HEK293 (cell line): ENCODE measurements around the gene CACNA2D1.

Source experiments
- CTCF ChIA-PET: fragments of 350-600 bp; formaldehyde crosslinking; extraction: SDS; loops from one replicate; lab custom pipeline; 2021; ENCODE audit warnings: antibody characterized with exemption; lab: Yijun Ruan, JAX
- POLR2A ChIA-PET: fragments of 300-600 bp; formaldehyde crosslinking; extraction: SDS; loops from one replicate; lab custom pipeline; 2020; ENCODE audit warnings: antibody characterized with exemption, inconsistent platforms; lab: Yijun Ruan, JAX
- H3K27ac ChIP-seq: fragments of 200-500 bp; sonication (Bioruptor generic); 2 replicates; pipeline ENCODE4 v1.5.1; 2014; ENCODE audit warnings: low read depth, low read length, control low read depth, inconsistent platforms; ENCODE audit errors: extremely low read depth
- H3K36me3 ChIP-seq, 2 experiments: fragments of 200-500 bp in 1 of 2; sonication (Bioruptor generic) in 1 of 2; 1 replicate in 1 of 2; 2 replicates in 1 of 2; pipeline ENCODE4 v1.5.1; 2014 to 2017; ENCODE audit warnings: inconsistent platforms in 2 of 2, low read length in 2 of 2; ENCODE audit not compliant: control insufficient read depth in 2 of 2, insufficient read depth in 1 of 2
- H3K4me1 ChIP-seq: fragments of 200-500 bp; sonication (Bioruptor generic); 2 replicates; pipeline ENCODE4 v1.5.1; 2014; ENCODE audit warnings: mild to moderate bottlenecking, low read length, inconsistent platforms; ENCODE audit not compliant: control insufficient read depth, insufficient read depth
- H3K4me3 ChIP-seq: 2 replicates; pipeline ENCODE4 v1.5.1; 2011; ENCODE audit warnings: low read depth, mild to moderate bottlenecking, control low read depth, low read length, moderate library complexity
- H3K9me3 ChIP-seq: fragments of 200-500 bp; sonication (Bioruptor generic); 2 replicates; pipeline ENCODE4 v1.5.1; 2014; ENCODE audit warnings: low read depth, low read length, inconsistent platforms; ENCODE audit not compliant: control insufficient read depth, insufficient read depth
- FEZF1 ChIP-seq: fragments of 450-650 bp; formaldehyde crosslinking; IDR thresholded peaks from 2 replicates; pipeline ENCODE4 v1.5.1; 2016; ENCODE audit warnings: missing biosample characterization, missing genetic modification characterization
- IKZF3 ChIP-seq: fragments of 450-650 bp; IDR thresholded peaks from 2 replicates; pipeline ENCODE4 v1.5.0; 2018; ENCODE audit warnings: missing biosample characterization, mild to moderate bottlenecking, missing genetic modification characterization, moderate library complexity
- KLF1 ChIP-seq: fragments of 450-650 bp; formaldehyde crosslinking; IDR thresholded peaks from 2 replicates; pipeline ENCODE4 v1.5.1; 2016; ENCODE audit warnings: missing biosample characterization, missing genetic modification characterization
- KLF16 ChIP-seq: fragments of 450-650 bp; formaldehyde crosslinking; IDR thresholded peaks from 2 replicates; pipeline ENCODE4 v1.5.1; 2017; ENCODE audit warnings: missing biosample characterization, missing genetic modification characterization
- SCRT1 ChIP-seq: fragments of 450-650 bp; formaldehyde crosslinking; IDR thresholded peaks from 2 replicates; pipeline ENCODE4 v1.5.1; 2016; ENCODE audit warnings: missing biosample characterization, missing genetic modification characterization, borderline replicate concordance
- SCRT2 ChIP-seq: fragments of 450-650 bp; formaldehyde crosslinking; IDR thresholded peaks from 2 replicates; pipeline ENCODE4 v1.5.1; 2016; ENCODE audit warnings: missing biosample characterization, missing genetic modification characterization
- SP7 ChIP-seq: fragments of 450-650 bp; formaldehyde crosslinking; IDR thresholded peaks from 2 replicates; pipeline ENCODE4 v1.5.1; 2016; ENCODE audit warnings: missing biosample characterization, missing genetic modification characterization
- YY1 ChIP-seq: fragments of 450-650 bp; formaldehyde crosslinking; IDR thresholded peaks from 2 replicates; pipeline ENCODE4 v1.5.1; 2018; ENCODE audit warnings: missing biosample characterization, missing genetic modification characterization
- ZEB2 ChIP-seq: fragments of 450-650 bp; formaldehyde crosslinking; IDR thresholded peaks from 2 replicates; pipeline ENCODE4 v1.5.1; 2016; ENCODE audit warnings: missing biosample characterization, missing genetic modification characterization
- ZIC2 ChIP-seq: fragments of 450-650 bp; formaldehyde crosslinking; IDR thresholded peaks from 2 replicates; pipeline ENCODE4 v1.5.1; 2016; ENCODE audit warnings: missing biosample characterization, missing genetic modification characterization
- ZNF292 ChIP-seq: fragments of 450-650 bp; formaldehyde crosslinking; IDR thresholded peaks from 2 replicates; pipeline ENCODE4 v1.5.1; 2016; ENCODE audit warnings: low read depth, missing biosample characterization, missing genetic modification characterization, borderline replicate concordance
- ZNF473 ChIP-seq: fragments of 450-650 bp; formaldehyde crosslinking; IDR thresholded peaks from 2 replicates; pipeline ENCODE4 v1.5.1; 2017; ENCODE audit warnings: missing biosample characterization, missing genetic modification characterization
- ZNF544 ChIP-seq: fragments of 450-650 bp; formaldehyde crosslinking; IDR thresholded peaks from 2 replicates; pipeline ENCODE4 v1.5.0; 2017; ENCODE audit warnings: missing biosample characterization, missing genetic modification characterization
- ZNF621 ChIP-seq: fragments of 450-650 bp; formaldehyde crosslinking; IDR thresholded peaks from 2 replicates; pipeline ENCODE4 v1.5.1; 2017; ENCODE audit warnings: missing biosample characterization, missing genetic modification characterization
- ZNF660 ChIP-seq: fragments of 450-650 bp; IDR thresholded peaks from 2 replicates; pipeline ENCODE4 v1.5.1; 2018; ENCODE audit warnings: missing biosample characterization, mild to moderate bottlenecking, missing genetic modification characterization
- ZNF768 ChIP-seq: fragments of 450-650 bp; formaldehyde crosslinking; IDR thresholded peaks from 2 replicates; pipeline ENCODE4 v1.5.1; 2018; ENCODE audit warnings: missing biosample characterization, mild to moderate bottlenecking, missing genetic modification characterization
- ZNF843 ChIP-seq: fragments of 450-650 bp; formaldehyde crosslinking; IDR thresholded peaks from 2 replicates; pipeline ENCODE4 v1.5.1; 2016; ENCODE audit warnings: missing biosample characterization, missing genetic modification characterization
- TF ChIP-seq, protein P1 (sequence below): fragments of 450-650 bp; IDR thresholded peaks from 2 replicates; pipeline ENCODE4 v1.5.1; 2018; ENCODE audit warnings: missing biosample characterization, mild to moderate bottlenecking, missing genetic modification characterization
- TF ChIP-seq, protein P2 (sequence below): fragments of 450-650 bp; formaldehyde crosslinking; IDR thresholded peaks from 2 replicates; pipeline ENCODE4 v1.5.1; 2016; ENCODE audit warnings: missing biosample characterization, missing genetic modification characterization
- TF ChIP-seq, protein P3 (sequence below): fragments of 450-650 bp; formaldehyde crosslinking; IDR thresholded peaks from 2 replicates; pipeline ENCODE4 v1.5.1; 2017; ENCODE audit warnings: missing biosample characterization, missing genetic modification characterization

The CACNA2D1 gene

DNA sequence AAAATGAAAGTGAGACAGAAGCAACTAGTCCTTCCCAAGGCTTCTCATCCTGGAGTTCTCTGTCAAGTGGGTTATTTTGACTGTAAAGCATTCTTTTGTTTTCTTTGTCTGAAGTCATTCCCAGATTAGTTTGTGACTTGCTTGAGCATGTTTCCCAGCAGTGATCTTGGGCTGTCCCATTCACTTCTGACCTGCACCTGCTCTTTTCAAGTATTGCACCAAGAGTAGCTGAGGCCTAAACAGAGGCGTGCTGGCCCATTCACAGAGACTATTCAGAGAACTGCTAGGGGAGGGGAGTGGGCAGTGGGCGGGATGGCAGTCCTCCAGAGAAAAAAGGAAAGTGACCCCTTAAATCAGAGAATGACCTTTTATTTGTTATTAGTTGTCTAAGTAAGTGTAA lies 61.3 kb downstream of the CACNA2D1 start:
- TF ChIP-seq, protein P1, sequence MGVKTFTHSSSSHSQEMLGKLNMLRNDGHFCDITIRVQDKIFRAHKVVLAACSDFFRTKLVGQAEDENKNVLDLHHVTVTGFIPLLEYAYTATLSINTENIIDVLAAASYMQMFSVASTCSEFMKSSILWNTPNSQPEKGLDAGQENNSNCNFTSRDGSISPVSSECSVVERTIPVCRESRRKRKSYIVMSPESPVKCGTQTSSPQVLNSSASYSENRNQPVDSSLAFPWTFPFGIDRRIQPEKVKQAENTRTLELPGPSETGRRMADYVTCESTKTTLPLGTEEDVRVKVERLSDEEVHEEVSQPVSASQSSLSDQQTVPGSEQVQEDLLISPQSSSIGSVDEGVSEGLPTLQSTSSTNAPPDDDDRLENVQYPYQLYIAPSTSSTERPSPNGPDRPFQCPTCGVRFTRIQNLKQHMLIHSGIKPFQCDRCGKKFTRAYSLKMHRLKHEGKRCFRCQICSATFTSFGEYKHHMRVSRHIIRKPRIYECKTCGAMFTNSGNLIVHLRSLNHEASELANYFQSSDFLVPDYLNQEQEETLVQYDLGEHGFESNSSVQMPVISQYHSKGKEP (tag by site-specific recombination): peak; percentile 30; the same call in 1 of the 2 replicates
- TF ChIP-seq ZNF544 (tag by site-specific recombination): no peak
- no peak for TF ChIP-seq ZNF621
- TF ChIP-seq KLF1: no peak
- no peak for TF ChIP-seq KLF16 (tag by site-specific recombination)
- TF ChIP-seq SCRT1 (tag by site-specific recombination): 0 out of 2 replicates have a peak, but pooled peaks have one; percentile 27
- TF ChIP-seq, protein P2, sequence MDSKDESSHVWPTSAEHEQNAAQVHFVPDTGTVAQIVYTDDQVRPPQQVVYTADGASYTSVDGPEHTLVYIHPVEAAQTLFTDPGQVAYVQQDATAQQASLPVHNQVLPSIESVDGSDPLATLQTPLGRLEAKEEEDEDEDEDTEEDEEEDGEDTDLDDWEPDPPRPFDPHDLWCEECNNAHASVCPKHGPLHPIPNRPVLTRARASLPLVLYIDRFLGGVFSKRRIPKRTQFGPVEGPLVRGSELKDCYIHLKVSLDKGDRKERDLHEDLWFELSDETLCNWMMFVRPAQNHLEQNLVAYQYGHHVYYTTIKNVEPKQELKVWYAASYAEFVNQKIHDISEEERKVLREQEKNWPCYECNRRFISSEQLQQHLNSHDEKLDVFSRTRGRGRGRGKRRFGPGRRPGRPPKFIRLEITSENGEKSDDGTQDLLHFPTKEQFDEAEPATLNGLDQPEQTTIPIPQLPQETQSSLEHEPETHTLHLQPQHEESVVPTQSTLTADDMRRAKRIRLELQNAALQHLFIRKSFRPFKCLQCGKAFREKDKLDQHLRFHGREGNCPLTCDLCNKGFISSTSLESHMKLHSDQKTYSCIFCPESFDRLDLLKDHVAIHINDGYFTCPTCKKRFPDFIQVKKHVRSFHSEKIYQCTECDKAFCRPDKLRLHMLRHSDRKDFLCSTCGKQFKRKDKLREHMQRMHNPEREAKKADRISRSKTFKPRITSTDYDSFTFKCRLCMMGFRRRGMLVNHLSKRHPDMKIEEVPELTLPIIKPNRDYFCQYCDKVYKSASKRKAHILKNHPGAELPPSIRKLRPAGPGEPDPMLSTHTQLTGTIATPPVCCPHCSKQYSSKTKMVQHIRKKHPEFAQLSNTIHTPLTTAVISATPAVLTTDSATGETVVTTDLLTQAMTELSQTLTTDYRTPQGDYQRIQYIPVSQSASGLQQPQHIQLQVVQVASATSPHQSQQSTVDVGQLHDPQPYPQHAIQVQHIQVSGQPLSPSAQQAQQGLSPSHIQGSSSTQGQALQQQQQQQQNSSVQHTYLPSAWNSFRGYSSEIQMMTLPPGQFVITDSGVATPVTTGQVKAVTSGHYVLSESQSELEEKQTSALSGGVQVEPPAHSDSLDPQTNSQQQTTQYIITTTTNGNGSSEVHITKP: peak; percentile 72
- TF ChIP-seq FEZF1 (tag by site-specific recombination): peak; percentile 86
- peak; percentile 84 for TF ChIP-seq SCRT2 (tag by site-specific recombination)
- TF ChIP-seq IKZF3: peak; percentile 40; the same call in 1 of the 2 replicates
- TF ChIP-seq SP7 (tag by site-specific recombination): no peak
- no peaks in the 10 kb centered on the region for H3K9me3 ChIP-seq
- H3K4me1 ChIP-seq: peaks cover 16% of the 10 kb centered on the region
- H3K4me3 ChIP-seq: no peak overlapping the region
- CTCF ChIA-PET: no interaction called here
- POLR2A ChIA-PET: no interaction called here
- H3K36me3 ChIP-seq: no peaks in the 10 kb centered on the region
- no peak overlapping the region for H3K27ac ChIP-seq

DNA sequence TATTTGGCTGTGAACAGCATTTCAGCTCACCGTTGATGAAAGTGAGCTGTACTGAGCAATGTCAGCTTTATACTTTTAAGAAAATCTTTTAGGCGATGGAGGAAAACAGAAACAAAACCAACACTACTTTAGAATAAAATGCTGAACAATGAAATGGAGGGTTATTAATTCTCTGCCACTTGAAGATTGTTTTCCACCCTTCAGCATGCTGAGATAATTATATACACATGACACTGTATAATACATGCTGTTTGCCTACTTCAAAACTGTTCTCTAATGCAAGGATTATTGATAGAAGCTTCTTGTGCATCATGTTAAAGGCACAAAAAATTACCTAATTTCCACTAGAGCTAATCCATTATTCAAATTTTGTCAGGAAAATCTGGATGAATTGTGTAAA lies 66.8 kb downstream of the CACNA2D1 start:
- no peak overlapping the region for H3K27ac ChIP-seq
- TF ChIP-seq ZNF660 (tag by site-specific recombination): 0 out of 2 replicates have a peak, but pooled peaks have one; percentile 16
- TF ChIP-seq, protein P3, sequence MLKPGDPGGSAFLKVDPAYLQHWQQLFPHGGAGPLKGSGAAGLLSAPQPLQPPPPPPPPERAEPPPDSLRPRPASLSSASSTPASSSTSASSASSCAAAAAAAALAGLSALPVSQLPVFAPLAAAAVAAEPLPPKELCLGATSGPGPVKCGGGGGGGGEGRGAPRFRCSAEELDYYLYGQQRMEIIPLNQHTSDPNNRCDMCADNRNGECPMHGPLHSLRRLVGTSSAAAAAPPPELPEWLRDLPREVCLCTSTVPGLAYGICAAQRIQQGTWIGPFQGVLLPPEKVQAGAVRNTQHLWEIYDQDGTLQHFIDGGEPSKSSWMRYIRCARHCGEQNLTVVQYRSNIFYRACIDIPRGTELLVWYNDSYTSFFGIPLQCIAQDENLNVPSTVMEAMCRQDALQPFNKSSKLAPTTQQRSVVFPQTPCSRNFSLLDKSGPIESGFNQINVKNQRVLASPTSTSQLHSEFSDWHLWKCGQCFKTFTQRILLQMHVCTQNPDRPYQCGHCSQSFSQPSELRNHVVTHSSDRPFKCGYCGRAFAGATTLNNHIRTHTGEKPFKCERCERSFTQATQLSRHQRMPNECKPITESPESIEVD (tag by site-specific recombination): peak; percentile 89
- peak; percentile 49; the same call in 1 of the 2 replicates for TF ChIP-seq ZNF843
- TF ChIP-seq ZIC2 (tag by site-specific recombination): peak; percentile 21; the same call in 1 of the 2 replicates
- TF ChIP-seq ZNF768 (tag by site-specific recombination): 0 out of 2 replicates have a peak, but pooled peaks have one; percentile 33
- no peak for TF ChIP-seq ZNF473
- peak; percentile 81 for TF ChIP-seq SP7 (tag by site-specific recombination)
- 0 out of 2 replicates have a peak, but pooled peaks have one; percentile 35 for TF ChIP-seq ZEB2
- no peak for TF ChIP-seq ZNF544 (tag by site-specific recombination)
- TF ChIP-seq ZNF292: no peak
- TF ChIP-seq YY1 (tag by site-specific recombination): no peak
- TF ChIP-seq FEZF1 (tag by site-specific recombination): peak; percentile 61
- H3K4me1 ChIP-seq: peaks cover 18% of the 10 kb centered on the region
- no peak overlapping the region for H3K4me3 ChIP-seq
- ChIA-PET CTCF (interaction anchor here (0.6 to 0.9 kb wide), 2 partner anchors 17 to 1491 kb away, joined by 3 to 5 read pairs; no protein-coding TSS in a partner anchor), POLR2A (no interaction called here)
- H3K36me3 ChIP-seq: no peaks in the 10 kb centered on the region
- no peaks in the 10 kb centered on the region for H3K9me3 ChIP-seq
